Motor neuron (in vitro differentiated cells): ENCODE measurements around the gene TGFB2. TPM values are rescaled to one million over a fixed set of nuclear protein-coding genes. Genes with fewer than 3 reads are reported as not detected.

Source experiments
- ATAC-seq, 8 experiments: fragments of 200-7000 bp; cut with Tn5 transposase; replicated peaks in 6 of 8; 2 replicates each; pipeline ENCODE4 v1.8.0; 2021; ENCODE audit warnings: mild to moderate bottlenecking in 8 of 8, moderate library complexity in 8 of 8
- H3K27ac ChIP-seq, 2 donors: fragments of 250-450 bp; sonication (Bioruptor Pico); 2 replicates each; pipeline ENCODE4 v1.9.0; 2021; ENCODE audit warnings: antibody characterized with exemption in 2 of 2, mild to moderate bottlenecking in 2 of 2, moderate library complexity in 1 of 2
- H3K4me1 ChIP-seq, 2 donors: fragments of 250-450 bp; sonication (Bioruptor Pico); replicated peaks in 1 of 2; 2 replicates each; pipeline ENCODE4 v1.6.1; 2021; ENCODE audit warnings: antibody characterized with exemption in 2 of 2, mild to moderate bottlenecking in 2 of 2, moderate library complexity in 1 of 2
- H3K4me3 ChIP-seq, 5 donors: fragments of 250-450 bp; sonication (Bioruptor Pico); 2 replicates each; pipeline ENCODE4 v1.9.0; 2021; ENCODE audit warnings: antibody characterized with exemption in 5 of 5, mild to moderate bottlenecking in 5 of 5, moderate library complexity in 4 of 5
- WGBS, 10 experiments: fragments of 450-650 bp; shearing (Covaris generic); methylation state at CpG; one replicate each; pipeline ENCODE4 v1.0.0; 2022; 5-methylcytosine and 5-hydroxymethylcytosine counted together
- in situ Hi-C, 9 experiments: fragments of 400-800 bp; cut with MboI; loops; one replicate each; pipeline ENCODE4 v1.15.0; 2021; ENCODE audit warnings: low sequenced_read_pairs in 9 of 9, low pct_unique_long_range_greater_than_20kb in 2 of 9; ENCODE audit not compliant: unreplicated experiment in 9 of 9
- total RNA-seq, 8 experiments: library from RNA; unstranded; fragments of 300-600 nt; gene quantifications; 2 replicates each; pipeline versions ENCODE4 v1.2.3 to v1.2.4, GENCODE V29; 2022

Gene TGFB2
- total RNA-seq, 8 experiments from 2014 or later: 0.10 to 118 (median 16.1) TPM

DNA sequence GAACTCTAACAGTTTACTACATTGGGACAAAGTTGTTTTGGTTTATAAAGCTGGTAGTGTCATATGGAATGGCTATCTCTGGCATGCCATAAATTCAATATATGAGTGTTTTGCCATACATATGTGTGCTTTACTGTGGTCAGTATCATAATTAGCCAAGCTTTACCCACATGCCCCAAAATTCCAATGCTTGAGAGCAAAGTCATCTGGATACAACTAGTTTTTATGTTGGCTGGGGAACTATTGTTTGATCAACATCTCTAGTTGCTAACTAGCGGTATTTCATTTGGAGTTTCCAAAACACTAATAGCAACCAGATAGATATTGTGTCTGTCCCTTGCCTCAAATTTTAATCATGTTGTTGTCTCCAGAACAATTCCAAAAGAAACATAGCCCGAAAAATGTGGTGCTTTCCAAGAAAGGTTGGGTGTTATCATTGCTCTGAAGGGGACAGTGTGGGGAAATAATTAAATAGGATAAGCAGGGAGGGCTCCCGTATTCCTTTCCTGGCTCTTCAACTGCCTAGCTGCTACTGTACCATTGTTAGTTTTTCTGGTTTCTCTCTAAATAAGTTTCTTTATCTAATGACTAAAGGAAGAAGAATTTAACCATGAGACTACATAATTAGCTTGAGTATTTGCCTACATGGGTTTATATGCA lies 136.1 kb downstream of the TGFB2 start:
- no peak overlapping the region for H3K4me3 ChIP-seq
- in situ Hi-C loops: no loop called here
- no peak overlapping the region for H3K27ac ChIP-seq
- ATAC-seq: no peak
- 11 to 100% (median 53%) methylated on average over 1 to 3 of the region's 3 CpGs for WGBS, 10 experiments
- H3K4me1 ChIP-seq: no peaks in the 10 kb centered on the region

DNA sequence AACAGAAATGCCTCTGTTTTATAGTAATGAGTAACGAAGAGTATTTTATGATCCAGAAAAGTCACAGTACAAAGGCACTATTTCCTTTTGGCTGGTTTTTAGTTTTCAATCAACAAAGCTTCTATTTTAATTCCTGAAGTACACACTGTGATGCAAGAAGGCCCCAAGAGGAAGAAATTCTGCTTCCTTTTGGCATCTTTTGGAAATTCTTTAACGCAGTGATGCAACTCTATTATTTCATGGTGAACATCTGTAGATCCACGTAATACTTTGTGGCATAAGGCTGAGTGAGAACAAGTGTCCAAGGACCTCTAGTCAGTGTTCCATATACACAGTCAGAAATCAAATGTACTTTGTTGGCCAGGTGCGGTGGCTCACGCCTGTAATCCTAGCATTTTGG lies 137.5 kb downstream of the TGFB2 start:
- H3K4me3 ChIP-seq: no peak overlapping the region
- no peaks in the 10 kb centered on the region for H3K4me1 ChIP-seq
- WGBS, 10 experiments: 48 to 100% (median 93%) methylated on average over 1 to 5 of the region's 5 CpGs
- H3K27ac ChIP-seq: no peak overlapping the region
- in situ Hi-C loops: no loop called here
- no peak for ATAC-seq

DNA sequence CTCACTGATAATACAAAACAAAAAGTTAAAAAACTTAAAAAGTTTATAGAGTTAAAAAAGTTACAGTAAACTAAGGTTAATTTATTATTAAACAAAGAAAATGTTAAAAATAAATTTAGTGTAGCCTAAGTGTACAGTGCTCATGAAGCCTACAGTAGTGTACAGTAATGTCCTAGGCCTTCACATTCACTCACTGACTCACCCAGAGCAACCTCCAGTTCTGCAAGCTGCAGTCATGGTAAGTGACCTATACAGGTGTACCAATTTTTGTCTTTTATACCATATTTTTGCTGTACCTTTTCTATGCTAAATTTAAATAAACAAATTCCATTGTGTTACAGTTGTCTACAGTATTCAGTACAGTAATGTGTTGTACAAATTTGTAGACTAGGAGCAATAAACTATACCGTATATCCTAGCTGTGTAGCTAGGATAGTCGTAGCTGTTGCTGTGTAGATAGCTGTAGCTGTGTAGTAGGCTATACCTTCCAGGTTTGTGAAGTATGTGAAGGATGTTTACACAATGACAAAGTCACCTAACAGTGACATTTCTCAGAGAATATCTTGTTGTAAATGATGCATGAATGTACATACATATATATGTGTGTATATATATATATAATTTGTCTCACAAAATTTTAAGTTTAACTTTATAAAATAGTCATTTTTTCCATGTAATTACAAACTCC lies 140.2 kb downstream of the TGFB2 start:
- Histone ChIP-seq H3K4me1 (no peaks in the 10 kb centered on the region), H3K27ac (no peak overlapping the region), H3K4me3 (no peak overlapping the region)
- no peak for ATAC-seq
- WGBS, 10 experiments: 23 to 93% (median 88%) methylated on average over 2 of the region's 2 CpGs; no CpG with 5 or more reads in 3 of the 10 experiments
- in situ Hi-C loops: no loop called here

DNA sequence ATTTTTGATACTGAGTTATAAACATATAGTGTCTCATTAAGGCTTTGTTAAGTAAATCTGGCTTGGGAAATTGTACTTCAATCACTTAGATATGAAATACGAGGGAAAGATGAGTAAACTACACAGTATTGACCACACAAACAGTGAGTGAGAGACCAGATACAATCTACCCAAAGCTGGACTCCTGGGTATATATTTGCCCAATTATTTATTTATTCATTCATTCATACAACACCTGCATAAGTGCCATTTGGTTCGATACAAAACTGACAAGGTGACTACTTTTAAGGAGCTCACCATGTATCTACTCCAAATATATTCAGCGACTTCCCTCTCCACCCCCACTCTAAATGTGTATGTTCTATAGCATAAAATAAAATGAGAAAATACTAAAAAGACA lies 143.4 kb downstream of the TGFB2 start:
- no peak overlapping the region for H3K27ac ChIP-seq
- WGBS, 10 experiments: 73 to 97% (median 90%) methylated on average over 2 to 3 of the region's 3 CpGs; no CpG with 5 or more reads in 2 of the 10 experiments
- no peak overlapping the region for H3K4me3 ChIP-seq
- in situ Hi-C loops: no loop called here
- ATAC-seq: no peak
- no peaks in the 10 kb centered on the region for H3K4me1 ChIP-seq

DNA sequence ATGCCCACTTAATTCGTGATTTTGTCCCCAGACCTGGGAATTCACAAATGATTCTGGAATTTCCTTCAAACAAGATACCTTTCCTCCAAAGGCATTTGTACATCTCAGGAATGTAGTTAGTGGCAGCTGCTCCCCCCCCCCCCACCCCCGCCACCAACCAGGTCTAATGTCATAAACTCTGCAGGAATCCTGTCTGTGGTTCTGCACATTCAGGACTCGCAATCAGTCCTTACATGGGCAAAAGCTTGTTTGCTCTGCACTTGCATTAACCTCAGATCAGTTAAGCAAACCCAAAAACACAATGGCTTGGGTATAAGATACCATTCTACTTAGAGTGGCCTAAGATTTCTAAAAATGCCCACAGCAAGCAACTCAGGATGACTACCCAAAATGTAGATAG lies 143.8 kb downstream of the TGFB2 start:
- WGBS, 10 experiments: 43 to 100% (median 79%) methylated on average over 1 to 3 of the region's 3 CpGs; no CpG with 5 or more reads in 4 of the 10 experiments
- Histone ChIP-seq H3K4me1 (no peaks in the 10 kb centered on the region), H3K27ac (no peak overlapping the region), H3K4me3 (no peak overlapping the region)
- in situ Hi-C loops: no loop called here
- ATAC-seq: no peak

DNA sequence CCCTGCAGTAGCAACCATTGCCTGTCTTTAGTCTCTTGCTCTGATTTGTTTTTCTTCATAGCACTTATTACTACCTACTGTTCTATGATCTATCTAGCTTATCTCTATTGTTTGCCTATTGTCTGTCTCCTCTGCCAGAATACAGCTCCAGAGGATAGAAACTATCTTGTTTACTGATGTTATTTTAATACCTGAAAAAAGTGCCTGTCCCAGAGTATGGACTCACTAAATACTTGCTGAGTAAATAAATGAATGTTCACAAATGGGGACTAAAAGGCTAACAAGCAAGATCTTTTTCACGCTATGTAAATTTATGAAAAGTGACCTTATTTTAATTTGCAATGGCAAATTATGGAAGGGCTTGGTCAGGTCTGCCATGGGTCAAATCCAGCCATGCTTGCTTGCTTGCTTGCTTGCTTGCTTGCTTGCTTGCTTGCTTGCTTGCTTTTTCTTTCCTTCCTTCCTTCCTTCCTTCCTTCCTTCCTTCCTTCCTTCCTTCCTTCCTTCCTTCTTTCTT lies 145.3 kb downstream of the TGFB2 start:
- in situ Hi-C loops: no loop called here
- peaks cover 0 to 7% of the 10 kb centered on the region in 2 donors for H3K4me1 ChIP-seq
- 0 to 91% (median 8%) methylated on average over 1 of the region's 1 CpG; no CpG with 5 or more reads in 4 of the 10 experiments for WGBS, 10 experiments
- ATAC-seq: peak in 3 of 8 experiments; percentile 66 to 82 (median 72)
- no peak overlapping the region for H3K27ac ChIP-seq
- H3K4me3 ChIP-seq: no peak overlapping the region

DNA sequence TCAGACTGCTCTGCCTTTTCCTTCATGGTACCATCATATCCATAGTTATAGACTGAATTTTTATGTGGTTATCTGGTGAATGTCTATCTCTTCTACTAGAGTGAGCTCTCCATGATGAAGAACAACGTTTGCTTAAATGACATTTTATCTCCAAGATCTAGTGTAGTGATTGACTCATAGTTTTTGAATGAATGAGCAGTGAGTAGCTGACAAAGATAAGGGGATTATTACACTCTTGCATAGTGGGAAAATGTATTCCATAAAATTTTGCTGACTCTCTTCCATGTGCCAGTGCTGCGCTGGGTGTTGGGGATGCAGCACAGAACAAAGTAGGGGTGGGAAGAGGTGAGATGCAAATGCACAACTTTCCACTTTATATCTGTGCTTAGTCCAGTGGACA lies 147.7 kb downstream of the TGFB2 start:
- no peak overlapping the region for H3K4me3 ChIP-seq
- in situ Hi-C loops: no loop called here
- 46 to 100% (median 89%) methylated on average over 1 to 2 of the region's 2 CpGs; no CpG with 5 or more reads in 1 of the 10 experiments for WGBS, 10 experiments
- H3K4me1 ChIP-seq: peaks cover 0 to 7% of the 10 kb centered on the region in 2 donors
- no peak for ATAC-seq
- H3K27ac ChIP-seq: no peak overlapping the region

DNA sequence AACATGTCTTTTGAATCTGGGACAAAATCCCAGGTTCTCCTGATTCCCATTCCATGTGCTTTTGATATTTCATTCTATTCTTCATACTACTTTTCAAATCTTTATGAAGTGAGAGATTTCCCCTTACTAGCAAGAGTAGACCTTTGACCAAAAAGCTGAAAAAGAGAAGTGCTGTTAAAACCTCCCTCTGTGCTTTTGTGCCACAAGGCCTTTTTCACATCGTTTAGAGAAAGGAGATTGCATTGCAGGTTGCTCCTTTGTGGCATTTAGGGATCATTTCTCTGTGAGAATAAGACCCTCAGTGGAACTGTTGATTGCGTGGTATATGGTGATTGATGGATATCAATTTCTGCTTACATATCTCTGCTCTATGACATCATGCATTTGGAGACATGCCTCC lies 148.8 kb downstream of the TGFB2 start:
- WGBS, 10 experiments: 0 to 75% (median 31%) methylated on average over 1 to 2 of the region's 2 CpGs; no CpG with 5 or more reads in 1 of the 10 experiments
- no peak overlapping the region for H3K27ac ChIP-seq
- H3K4me1 ChIP-seq: peaks cover 0 to 18% of the 10 kb centered on the region in 2 donors
- in situ Hi-C loops: no loop called here
- ATAC-seq: no peak
- no peak overlapping the region for H3K4me3 ChIP-seq

Other genes with a start within 250 kb of the TGFB2 start
- 10 to 100 TPM; 10.8 to 17.6 (median 14.5) TPM for gene RRP15, start 60.0 kb upstream of the TGFB2 start, total RNA-seq